GM19463 (cell line): ENCODE measurements around the gene FBXO22.
"Not testable (repeated sequence)": the region's sequence is repeated elsewhere in the genome, so short reads cannot be mapped to it uniquely, and the experiment has no call there.

ENCODE experiments used
- ATAC-seq: cut with Tn5 transposase; IDR thresholded peaks from one replicate; pipeline ENCODE4 v1.9.1; 2021; ENCODE audit warnings: mild to moderate bottlenecking, moderate library complexity; ENCODE audit not compliant: unreplicated experiment

FBXO22 gene

GRCh38 chr15:75966073-75966472, 62.4 kb downstream of the FBXO22 start:
- ATAC-seq = no peak

- ATAC-seq = not testable (repeated sequence)
Measured at GRCh38 chr15:75976766-75977165, 73.1 kb downstream of the FBXO22 start.

- ATAC-seq = no peak
Measured at GRCh38 chr15:75981149-75981815, 77.6 kb downstream of the FBXO22 start.

- no peak for ATAC-seq
Measured at GRCh38 chr15:75982468-75982867, 78.8 kb downstream of the FBXO22 start.

- ATAC-seq = not testable (repeated sequence)
Measured at GRCh38 chr15:75984706-75985105, 81.0 kb downstream of the FBXO22 start.

- no peak for ATAC-seq
Measured at GRCh38 chr15:75985971-75986370, 82.3 kb downstream of the FBXO22 start.

GRCh38 chr15:75989045-75989444, 85.4 kb downstream of the FBXO22 start:
- no peak for ATAC-seq

GRCh38 chr15:75989875-75990274, 86.2 kb downstream of the FBXO22 start:
- no peak for ATAC-seq
